K562 (cell line): ENCODE data around the gene DIP2B. TPM values are rescaled to one million over a fixed set of nuclear protein-coding genes. Genes with fewer than 3 reads are reported as not detected.

Source experiments
- ATAC-seq: fragments of 200-7000 bp; cut with Tn5 transposase; 3 replicates; pipeline ENCODE4 v1.9.1; 2020; ENCODE audit warnings: moderate library complexity
- BruUV-seq: library from RNA; stranded (reverse); fragments of 400-500 nt; replicated peaks from 2 replicates; lab custom pipeline; 2021; lab: Mats Ljungman, UMichigan
- CTCF ChIA-PET: fragments of 300-600 bp; formaldehyde crosslinking; extraction: SDS; loops from one replicate; lab custom pipeline; 2021; ENCODE audit warnings: low intra/inter-chr PET ratio; lab: Yijun Ruan, JAX
- POLR2A ChIA-PET: fragments of 300-600, 350-650 bp; sonication (Branson Sonifier 250); formaldehyde crosslinking; extraction: SDS; loops from one replicate; lab custom pipeline; 2021; ENCODE audit warnings: antibody characterized with exemption, inconsistent platforms; lab: Yijun Ruan, JAX
- DNase-seq, 4 experiments: peaks; one replicate each; pipeline versions ENCODE4 v3.0.0 to v3.0.0-alpha.2; 2011 to 2018; ENCODE audit warnings: low spot score in 3 of 4, mixed read lengths in 3 of 4; ENCODE audit errors: extremely low read depth in 1 of 4
- FAIRE-seq: peaks from 2 replicates; lab custom pipeline; 2011; peaks lifted over from hg19 to GRCh38; lab: Jason Lieb, UNC
- H2AFZ ChIP-seq: 2 replicates; pipeline ENCODE4 v1.6.0; 2011; ENCODE audit warnings: low read depth, low read length, control low read depth, inconsistent platforms
- H3K27ac ChIP-seq: fragments of 200-600 bp; 3 replicates; pipeline ENCODE4 v1.8.0; 2011; ENCODE audit warnings: low read depth, mild to moderate bottlenecking, control low read depth, inconsistent platforms, low read length, moderate library complexity, mixed read lengths; ENCODE audit errors: extremely low read depth
- H3K27me3 ChIP-seq, 2 experiments: fragments of 300-600 bp in 1 of 2; 2 replicates in 1 of 2; 3 replicates in 1 of 2; pipeline versions ENCODE4 v1.6.0 to v1.8.0; 2011; ENCODE audit warnings: inconsistent platforms in 2 of 2, low read length in 2 of 2, mild to moderate bottlenecking in 1 of 2, mixed read lengths in 1 of 2, moderate library complexity in 1 of 2; ENCODE audit not compliant: control insufficient read depth in 2 of 2, insufficient read depth in 2 of 2
- H3K36me3 ChIP-seq: fragments of 300-600 bp; 3 replicates; pipeline ENCODE4 v1.8.0; 2011; ENCODE audit warnings: mild to moderate bottlenecking, low read length, inconsistent platforms; ENCODE audit not compliant: control insufficient read depth, insufficient read depth
- H3K4me1 ChIP-seq, 2 experiments: fragments of 200-600 bp in 1 of 2; replicated peaks in 1 of 2; 2 replicates in 1 of 2; 3 replicates in 1 of 2; pipeline versions ENCODE4 v1.5.1 to v1.8.0; 2011; ENCODE audit warnings: inconsistent platforms in 2 of 2, low read length in 2 of 2, mild to moderate bottlenecking in 1 of 2, mixed read lengths in 1 of 2, moderate library complexity in 1 of 2; ENCODE audit not compliant: control insufficient read depth in 2 of 2, insufficient read depth in 2 of 2
- H3K4me2 ChIP-seq: 2 replicates; pipeline ENCODE4 v1.6.1; 2011; ENCODE audit warnings: low read length, control low read depth, inconsistent platforms, mixed read lengths; ENCODE audit not compliant: insufficient read depth
- H3K4me3 ChIP-seq: fragments of 200-600 bp; sonication (generic), shearing (Covaris generic); 2 replicates; pipeline ENCODE4 v1.5.1; 2016; ENCODE audit warnings: control low read depth, inconsistent platforms
- H3K79me2 ChIP-seq: fragments of 200-600 bp; 3 replicates; pipeline ENCODE4 v1.8.0; 2011; ENCODE audit warnings: low read length, inconsistent platforms; ENCODE audit not compliant: control insufficient read depth, insufficient read depth
- H3K9ac ChIP-seq, 2 experiments: 2 replicates each; pipeline versions ENCODE4 v1.6.0 to v1.6.1; 2011; ENCODE audit warnings: low read depth in 2 of 2, low read length in 2 of 2, control low read depth in 1 of 2, inconsistent platforms in 1 of 2, mild to moderate bottlenecking in 1 of 2, mixed read lengths in 1 of 2; ENCODE audit not compliant: insufficient read depth in 1 of 2
- H3K9me1 ChIP-seq: one replicate; pipeline ENCODE4 v1.6.0; 2011; ENCODE audit warnings: inconsistent platforms, mild to moderate bottlenecking, low read length, moderate library complexity; ENCODE audit not compliant: control insufficient read depth, insufficient read depth
- H3K9me3 ChIP-seq: replicated peaks from 2 replicates; pipeline ENCODE4 v1.5.1; 2011; ENCODE audit warnings: low read depth, low read length, inconsistent platforms; ENCODE audit not compliant: control insufficient read depth, insufficient read depth
- H4K20me1 ChIP-seq: replicated peaks from 2 replicates; pipeline ENCODE4 v1.6.1; 2011; ENCODE audit warnings: low read length, inconsistent platforms, mixed read lengths; ENCODE audit not compliant: control insufficient read depth, insufficient read depth
- CTBP1 ChIP-seq: fragments of 450-650 bp; IDR thresholded peaks from 2 replicates; pipeline ENCODE4 v1.6.1; 2016; ENCODE audit warnings: borderline replicate concordance
- FOXM1 ChIP-seq, 2 experiments: fragments of 450-650 bp in 1 of 2; sonication (generic) in 1 of 2; formaldehyde crosslinking in 1 of 2; IDR thresholded peaks; 2 replicates each; pipeline versions ENCODE4 v1.6.1 to v1.9.0; 2017 to 2022; ENCODE audit warnings: low read depth in 2 of 2, mild to moderate bottlenecking in 2 of 2, missing genetic modification reagents in 1 of 2, moderate library complexity in 1 of 2
- JUN ChIP-seq, 2 experiments: sonication (generic) in 1 of 2; formaldehyde crosslinking in 1 of 2; IDR thresholded peaks; 2 replicates each; pipeline versions ENCODE4 v1.6.1 to v1.8.0; 2012 to 2022; ENCODE audit warnings: borderline replicate concordance in 2 of 2, mild to moderate bottlenecking in 2 of 2, improper control_type of control experiment in 1 of 2, low read depth in 1 of 2, low read length in 1 of 2, missing genetic modification reagents in 1 of 2
- MYBL2 ChIP-seq, 2 experiments: fragments of 450-650 bp in 1 of 2; sonication (generic) in 1 of 2; formaldehyde crosslinking in 1 of 2; IDR thresholded peaks; 2 replicates each; pipeline versions ENCODE4 v1.6.1 to v1.8.1; 2017 to 2022; ENCODE audit warnings: borderline replicate concordance in 1 of 2, inconsistent platforms in 1 of 2, low read depth in 1 of 2, mild to moderate bottlenecking in 1 of 2, missing genetic modification reagents in 1 of 2, moderate library complexity in 1 of 2
- MYNN ChIP-seq, 2 experiments: sonication (generic); formaldehyde crosslinking in 1 of 2; IDR thresholded peaks; 2 replicates each; pipeline versions ENCODE4 v1.5.0 to v1.6.1; 2016 to 2020; ENCODE audit warnings: antibody characterized with exemption in 1 of 2, missing genetic modification reagents in 1 of 2
- NELFE ChIP-seq: IDR thresholded peaks from 2 replicates; pipeline ENCODE4 v1.6.1; 2011; ENCODE audit warnings: mild to moderate bottlenecking; ENCODE audit not compliant: insufficient read depth, insufficient read length
- POLR2A ChIP-seq: fragments of 450-650 bp; conservative IDR thresholded peaks from 2 replicates; pipeline ENCODE4 v1.6.1; 2016
- POLR3A ChIP-seq: IDR thresholded peaks from 2 replicates; pipeline ENCODE4 v1.6.1; 2011; ENCODE audit warnings: borderline replicate concordance, mild to moderate bottlenecking, moderate library complexity; ENCODE audit not compliant: insufficient read length, insufficient read depth; ENCODE audit errors: extremely low read depth
- SNIP1 ChIP-seq: fragments of 450-650 bp; IDR thresholded peaks from 2 replicates; pipeline ENCODE4 v1.7.1; 2017; ENCODE audit warnings: low read depth, mild to moderate bottlenecking
- SRSF3 ChIP-seq: fragments of 200-400 bp; formaldehyde crosslinking; IDR thresholded peaks from 2 replicates; pipeline ENCODE4 v1.6.1; 2016; ENCODE audit warnings: mild to moderate bottlenecking, low read length, moderate library complexity; ENCODE audit not compliant: insufficient read depth
- ZBTB1 ChIP-seq: sonication (generic); formaldehyde crosslinking; IDR thresholded peaks from 2 replicates; pipeline ENCODE4 v1.8.1; 2023; ENCODE audit warnings: missing genetic modification reagents, low read depth, mild to moderate bottlenecking, borderline replicate concordance
- ZBTB17 ChIP-seq: fragments of 450-650 bp; formaldehyde crosslinking; IDR thresholded peaks from 2 replicates; pipeline ENCODE4 v1.4.0; 2020; ENCODE audit warnings: mild to moderate bottlenecking
- ZFPM2 ChIP-seq: fragments of 250-450 bp; sonication (Bioruptor Pico); IDR thresholded peaks from 2 replicates; pipeline ENCODE4 v1.5.1; 2022; ENCODE audit warnings: mild to moderate bottlenecking
- ZNF232 ChIP-seq: sonication (generic); formaldehyde crosslinking; IDR thresholded peaks from 2 replicates; pipeline ENCODE4 v1.8.0; 2022; ENCODE audit warnings: mild to moderate bottlenecking, missing genetic modification reagents
- ZNF280A ChIP-seq: fragments of 450-650 bp; IDR thresholded peaks from 2 replicates; pipeline ENCODE4 v1.6.1; 2018; ENCODE audit warnings: mild to moderate bottlenecking, low read depth; ENCODE audit not compliant: partially characterized antibody
- ZNF57 ChIP-seq: fragments of 450-650 bp; formaldehyde crosslinking; IDR thresholded peaks from 2 replicates; pipeline ENCODE4 v1.4.0; 2020; ENCODE audit warnings: mild to moderate bottlenecking, moderate library complexity
- ZNF696 ChIP-seq: fragments of 250-450 bp; sonication (Bioruptor Pico); conservative IDR thresholded peaks from 2 replicates; pipeline ENCODE4 v1.4.0; 2020; ENCODE audit warnings: mild to moderate bottlenecking, moderate library complexity
- in situ Hi-C: fragments of 300-500 bp; cut with MboI; formaldehyde crosslinking; loops from 4 replicates; pipeline ENCODE4 v1.15.0; 2018; ENCODE audit warnings: inconsistent platforms, mixed read lengths
- intact Hi-C: fragments of 100-400 bp; cut with micrococcal nuclease; formaldehyde crosslinking; loops from 2 replicates; pipeline ENCODE4 v1.14.2; 2022
- polyA plus RNA-seq, 8 experiments: library from polyadenylated mRNA; depleted of rRNA in 4 of 8; stranded (reverse) in 5 of 8; unstranded in 3 of 8; fragments of >200 nt; fragmentation: Nextera tagmentation in 2 of 8; fragmentation: Illumina TruSeq in 1 of 8; extraction: Ambion mirVana in 2 of 8; extraction: Trizol in 1 of 8; gene quantifications; 2 replicates each; pipeline versions ENCODE4 v1.2.1 to v1.2.3, GENCODE V29; 2011 to 2014; ENCODE audit warnings: inconsistent platforms in 1 of 8, missing spikeins in 1 of 8
- total RNA-seq, 7 experiments: library from RNA; depleted of rRNA in 6 of 7; stranded (reverse); fragments of >200 nt in 6 of 7; fragmentation: Illumina TruSeq in 2 of 7; extraction: Trizol in 2 of 7; gene quantifications; 2 replicates each; pipeline versions ENCODE4 v1.2.1 to v1.2.3, GENCODE V29; 2011 to 2021; ENCODE audit warnings: low replicate concordance in 1 of 7
- TF ChIP-seq, protein P1 (sequence below): fragments of 450-650 bp; IDR thresholded peaks from 2 replicates; pipeline ENCODE4 v1.7.0; 2016; ENCODE audit warnings: borderline replicate concordance

DIP2B gene
- total and polyA plus RNA-seq, 9 of the 15 experiments (the other 6 are each of a cell fraction or from before 2014, with no cell fraction given), result 4.6 to 26.1 (median 18.8) TPM

DNA sequence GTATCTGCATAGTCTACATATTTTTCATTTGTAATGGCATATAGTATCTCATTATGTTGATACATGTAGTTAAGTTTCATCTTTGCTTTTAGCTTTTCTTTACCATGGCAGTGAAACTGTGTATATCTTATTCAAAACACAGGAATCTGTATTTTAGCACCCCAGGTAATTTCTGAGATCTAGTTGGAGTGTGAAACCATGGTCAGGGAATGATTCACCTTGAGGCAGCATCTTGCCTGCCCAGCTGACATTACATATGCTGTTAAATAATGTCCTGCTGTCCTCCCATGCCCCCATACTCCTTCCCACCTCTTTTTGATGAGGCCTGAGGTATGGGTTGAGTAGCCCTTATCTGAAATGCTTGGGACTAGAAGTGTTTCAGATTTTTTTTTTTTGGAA is 133.7 kb downstream of the DIP2B start:
- no TSS peak for BruUV-seq
- Histone ChIP-seq H3K9ac (no peak overlapping the region), H3K9me1 (no peaks in the 10 kb centered on the region), H3K79me2 (no peaks in the 10 kb centered on the region), H4K20me1 (no peaks in the 10 kb centered on the region), H3K9me3 (no peaks in the 10 kb centered on the region), H3K4me3 (no peak overlapping the region), H3K27me3 (no peaks in the 10 kb centered on the region), H2AFZ (no peak overlapping the region), H3K27ac (no peak overlapping the region), H3K4me1 (peaks cover 6 to 14% of the 10 kb centered on the region in 2 experiments; a peak in 4 of 5 replicates), H3K4me2 (no peak overlapping the region), H3K36me3 (peaks cover 15% of the 10 kb centered on the region; the same call in 2 of the 3 replicates)
- no peak for TF ChIP-seq POLR3A
- TF ChIP-seq ZNF232 (CRISPR knock-in tag), result no peak
- no peak for TF ChIP-seq POLR2A
- no peak for TF ChIP-seq ZNF696 (CRISPR knock-in tag)
- TF ChIP-seq ZBTB1, result no peak
- TF ChIP-seq FOXM1 (IDR thresholded peaks at IDR 0.05; ENCODE audit: low read depth), result no peak
- TF ChIP-seq FOXM1 (CRISPR knock-in tag; IDR thresholded peaks at IDR 0.05; ENCODE audit: low read depth), result no peak
- TF ChIP-seq ZBTB17 (CRISPR knock-in tag), result no peak
- no peak for TF ChIP-seq CTBP1
- TF ChIP-seq ZNF280A, result no peak
- no peak for TF ChIP-seq JUN (IDR thresholded peaks at IDR 0.05; ENCODE audit: borderline replicate concordance, low read depth, low read length)
- TF ChIP-seq JUN (CRISPR knock-in tag; IDR thresholded peaks at IDR 0.05; ENCODE audit: borderline replicate concordance), result no peak
- TF ChIP-seq SRSF3, result no peak
- no peak for TF ChIP-seq SNIP1
- TF ChIP-seq MYNN (IDR thresholded peaks at IDR 0.05), result no peak
- TF ChIP-seq MYNN (CRISPR knock-in tag; IDR thresholded peaks at IDR 0.05), result no peak
- no peak for TF ChIP-seq ZFPM2 (CRISPR knock-in tag)
- TF ChIP-seq NELFE, result no peak
- TF ChIP-seq, protein P1, sequence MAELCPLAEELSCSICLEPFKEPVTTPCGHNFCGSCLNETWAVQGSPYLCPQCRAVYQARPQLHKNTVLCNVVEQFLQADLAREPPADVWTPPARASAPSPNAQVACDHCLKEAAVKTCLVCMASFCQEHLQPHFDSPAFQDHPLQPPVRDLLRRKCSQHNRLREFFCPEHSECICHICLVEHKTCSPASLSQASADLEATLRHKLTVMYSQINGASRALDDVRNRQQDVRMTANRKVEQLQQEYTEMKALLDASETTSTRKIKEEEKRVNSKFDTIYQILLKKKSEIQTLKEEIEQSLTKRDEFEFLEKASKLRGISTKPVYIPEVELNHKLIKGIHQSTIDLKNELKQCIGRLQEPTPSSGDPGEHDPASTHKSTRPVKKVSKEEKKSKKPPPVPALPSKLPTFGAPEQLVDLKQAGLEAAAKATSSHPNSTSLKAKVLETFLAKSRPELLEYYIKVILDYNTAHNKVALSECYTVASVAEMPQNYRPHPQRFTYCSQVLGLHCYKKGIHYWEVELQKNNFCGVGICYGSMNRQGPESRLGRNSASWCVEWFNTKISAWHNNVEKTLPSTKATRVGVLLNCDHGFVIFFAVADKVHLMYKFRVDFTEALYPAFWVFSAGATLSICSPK, result no peak
- TF ChIP-seq ZNF57 (CRISPR knock-in tag), result no peak
- TF ChIP-seq MYBL2 (IDR thresholded peaks at IDR 0.05; ENCODE audit: low read depth), result no peak
- no peak for TF ChIP-seq MYBL2 (CRISPR knock-in tag; IDR thresholded peaks at IDR 0.05; ENCODE audit: borderline replicate concordance)
- ATAC-seq, result no peak
- POLR2A ChIA-PET, result interaction anchor here (0.5 to 0.9 kb wide), 3 partner anchors 18 to 389 kb away, joined by 3 to 4 read pairs (median 3); no protein-coding TSS in a partner anchor
- intact Hi-C loops (loop anchor here (1.0 to 5.0 kb wide), 2 partner anchors 46 to 132 kb away; no protein-coding TSS in a partner anchor), in situ Hi-C loops (loop anchor here (5.0 kb wide), 1 partner anchor 131 kb away; no protein-coding TSS in a partner anchor)
- CTCF ChIA-PET, result interaction anchor here (0.8 to 1.8 kb wide), 3 partner anchors 132 to 714 kb away, joined by 3 to 19 read pairs (median 4); partner anchors contain the start of gene DIP2B
- no peak for FAIRE-seq
- DNase-seq, result no peak
